Tibial nerve (tissue), 3 donors: ENCODE measurements around the gene TMEM138.

Experiments
- POLR2A ChIP-seq, 2 donors: fragments of 450-650 bp; IDR thresholded peaks; one replicate each; pipeline ENCODE4 v1.6.1; 2017; ENCODE audit warnings: antibody characterized with exemption in 2 of 2, mild to moderate bottlenecking in 2 of 2, moderate library complexity in 2 of 2
- TF ChIP-seq, protein P1 (sequence below), 5 experiments: fragments of 200-600 bp in 3 of 5; fragments of 450-650 bp in 2 of 5; sonication (generic) in 3 of 5; IDR thresholded peaks; one replicate each; pipeline ENCODE4 v1.5.1; 2016 to 2019; ENCODE audit warnings: antibody characterized with exemption in 5 of 5, mild to moderate bottlenecking in 3 of 5, moderate library complexity in 2 of 5

DNA sequence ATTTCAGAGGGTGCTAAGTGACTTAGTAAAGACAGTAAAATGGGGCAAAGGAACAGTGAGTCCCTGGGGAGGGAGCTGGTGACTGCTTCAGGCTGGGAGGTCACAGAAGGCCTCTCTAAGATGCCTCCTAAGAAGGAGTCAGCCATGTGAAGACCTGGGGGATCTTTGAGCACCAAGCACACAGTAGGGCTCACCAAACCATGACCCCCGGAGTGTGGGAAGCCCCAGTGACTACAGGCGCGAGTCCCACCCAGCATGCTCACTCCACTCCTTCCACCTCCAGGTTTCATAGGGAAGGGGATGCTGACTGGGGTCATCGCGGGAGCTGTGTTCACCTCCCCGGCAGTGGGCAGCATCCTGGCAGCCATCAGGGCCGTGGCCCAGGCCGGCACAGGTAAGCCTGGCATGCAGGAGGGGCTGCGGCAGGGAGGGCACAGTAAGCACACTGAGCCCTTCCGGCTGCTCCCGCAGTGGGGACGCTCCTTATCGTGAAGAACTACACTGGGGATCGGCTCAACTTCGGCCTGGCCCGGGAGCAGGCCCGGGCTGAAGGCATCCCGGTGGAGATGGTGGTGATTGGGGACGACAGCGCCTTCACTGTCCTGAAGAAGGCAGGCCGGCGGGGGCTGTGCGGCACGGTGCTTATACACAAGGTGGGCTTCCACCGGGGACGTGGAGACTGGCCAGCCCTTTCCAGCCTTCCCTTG is 23.2 kb upstream of the TMEM138 start:
- TF ChIP-seq, protein P1, sequence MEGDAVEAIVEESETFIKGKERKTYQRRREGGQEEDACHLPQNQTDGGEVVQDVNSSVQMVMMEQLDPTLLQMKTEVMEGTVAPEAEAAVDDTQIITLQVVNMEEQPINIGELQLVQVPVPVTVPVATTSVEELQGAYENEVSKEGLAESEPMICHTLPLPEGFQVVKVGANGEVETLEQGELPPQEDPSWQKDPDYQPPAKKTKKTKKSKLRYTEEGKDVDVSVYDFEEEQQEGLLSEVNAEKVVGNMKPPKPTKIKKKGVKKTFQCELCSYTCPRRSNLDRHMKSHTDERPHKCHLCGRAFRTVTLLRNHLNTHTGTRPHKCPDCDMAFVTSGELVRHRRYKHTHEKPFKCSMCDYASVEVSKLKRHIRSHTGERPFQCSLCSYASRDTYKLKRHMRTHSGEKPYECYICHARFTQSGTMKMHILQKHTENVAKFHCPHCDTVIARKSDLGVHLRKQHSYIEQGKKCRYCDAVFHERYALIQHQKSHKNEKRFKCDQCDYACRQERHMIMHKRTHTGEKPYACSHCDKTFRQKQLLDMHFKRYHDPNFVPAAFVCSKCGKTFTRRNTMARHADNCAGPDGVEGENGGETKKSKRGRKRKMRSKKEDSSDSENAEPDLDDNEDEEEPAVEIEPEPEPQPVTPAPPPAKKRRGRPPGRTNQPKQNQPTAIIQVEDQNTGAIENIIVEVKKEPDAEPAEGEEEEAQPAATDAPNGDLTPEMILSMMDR (IDR thresholded peaks at IDR 0.05): no peak
- TF ChIP-seq POLR2A (IDR thresholded peaks at IDR 0.05): no peak
